Measurements from ENCODE around the gene SLC49A3.
"Not testable (repeated sequence)": the region's sequence is repeated elsewhere in the genome, so short reads cannot be mapped to it uniquely, and the experiment has no call there.

Gene SLC49A3

GRCh38 chr4:649293-649625, 39.7 kb downstream of the SLC49A3 start:
- Histone ChIP-seq H3K4me1 (ENCODE audit: control insufficient read depth, insufficient read depth, low read length, poor library complexity, severe bottlenecking) (no peaks in the 10 kb centered on the region), H3K4me3 (ENCODE audit: extremely low read depth, insufficient read depth, low read length, poor library complexity, severe bottlenecking) (no peak overlapping the region), H3K27ac (ENCODE audit: low read depth, low read length, severe bottlenecking) (no peak overlapping the region), H3K36me3 (ENCODE audit: control insufficient read depth, insufficient read depth, low read length) (no peaks in the 10 kb centered on the region), H3K9me3 (ENCODE audit: control insufficient read depth, low read length) (no peaks in the 10 kb centered on the region)
- 93% methylated on average over 7 of the region's 7 CpGs for WGBS, 2 experiments (ENCODE audit: insufficient coverage in 2 of 2)

DNA sequence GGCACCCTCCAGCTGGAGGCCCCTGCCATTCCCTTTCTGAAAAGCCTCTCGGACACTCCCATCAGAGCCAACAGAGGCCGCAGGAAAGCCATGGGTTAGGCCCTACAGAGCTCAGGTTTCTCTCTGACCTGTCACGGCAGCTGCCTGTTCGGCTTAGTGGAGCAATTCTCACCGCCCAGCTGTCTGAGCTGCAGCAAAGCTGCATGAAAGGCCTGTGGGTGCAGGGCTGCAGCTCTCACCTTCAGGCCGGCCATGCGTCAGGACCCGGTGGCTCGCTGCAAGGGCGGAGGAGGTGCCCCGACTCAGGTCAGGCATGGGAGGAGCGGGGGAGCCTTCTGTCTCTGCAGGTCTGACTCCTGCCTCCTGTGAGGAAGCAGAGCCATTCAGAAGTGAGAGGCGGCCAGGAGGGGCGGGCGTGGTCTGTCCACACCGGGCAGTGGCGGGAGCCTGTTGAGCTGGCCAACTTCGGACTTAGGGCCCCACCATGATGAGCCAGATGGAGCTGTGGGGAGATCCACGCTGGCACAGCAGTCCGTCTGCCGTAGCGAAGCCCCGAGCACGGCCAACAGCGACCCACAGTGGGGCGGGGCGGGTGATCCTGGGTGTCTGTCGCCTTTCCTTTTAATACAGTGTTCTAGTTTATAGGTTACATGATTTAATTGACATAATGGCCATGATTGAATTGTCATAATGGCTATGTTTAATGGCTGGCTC, 40.2 kb downstream of the SLC49A3 start:
- WGBS, 2 experiments (ENCODE audit: insufficient coverage in 2 of 2) = 79 to 84% methylated on average over 27 of the region's 28 CpGs
- Histone ChIP-seq H3K9me3 (ENCODE audit: control insufficient read depth, low read length) (no peaks in the 10 kb centered on the region), H3K27ac (ENCODE audit: low read depth, low read length, severe bottlenecking) (no peak overlapping the region), H3K4me3 (ENCODE audit: extremely low read depth, insufficient read depth, low read length, poor library complexity, severe bottlenecking) (no peak overlapping the region), H3K4me1 (ENCODE audit: control insufficient read depth, insufficient read depth, low read length, poor library complexity, severe bottlenecking) (no peaks in the 10 kb centered on the region), H3K36me3 (ENCODE audit: control insufficient read depth, insufficient read depth, low read length) (no peaks in the 10 kb centered on the region)

DNA sequence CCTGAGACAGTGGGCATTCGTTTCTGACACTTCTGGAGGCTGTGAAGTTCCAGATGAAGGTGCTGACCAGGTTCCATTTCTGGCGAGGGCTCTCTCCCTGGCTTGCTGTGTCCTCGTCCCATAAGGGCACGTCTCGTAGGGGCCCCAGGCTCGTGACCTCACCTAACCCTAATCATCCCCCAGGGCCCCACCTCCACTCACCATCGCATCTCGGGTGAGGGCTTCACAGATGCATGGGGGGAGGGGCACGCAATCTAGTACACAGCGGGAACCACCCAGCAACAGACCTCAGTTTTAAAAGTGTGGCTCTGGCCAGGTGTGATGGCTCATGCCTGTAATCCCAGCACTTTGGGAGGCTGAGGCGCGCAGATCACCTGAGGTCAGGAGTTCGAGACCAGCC, 41.5 kb downstream of the SLC49A3 start:
- Histone ChIP-seq H3K4me1 (ENCODE audit: control insufficient read depth, insufficient read depth, low read length, poor library complexity, severe bottlenecking) (no peaks in the 10 kb centered on the region), H3K36me3 (ENCODE audit: control insufficient read depth, insufficient read depth, low read length) (no peaks in the 10 kb centered on the region), H3K9me3 (ENCODE audit: control insufficient read depth, low read length) (no peaks in the 10 kb centered on the region), H3K27ac (ENCODE audit: low read depth, low read length, severe bottlenecking) (no peak overlapping the region), H3K4me3 (ENCODE audit: extremely low read depth, insufficient read depth, low read length, poor library complexity, severe bottlenecking) (no peak overlapping the region)
- 88 to 91% methylated on average over 10 to 11 of the region's 13 CpGs for WGBS, 2 experiments (ENCODE audit: insufficient coverage in 2 of 2)

DNA sequence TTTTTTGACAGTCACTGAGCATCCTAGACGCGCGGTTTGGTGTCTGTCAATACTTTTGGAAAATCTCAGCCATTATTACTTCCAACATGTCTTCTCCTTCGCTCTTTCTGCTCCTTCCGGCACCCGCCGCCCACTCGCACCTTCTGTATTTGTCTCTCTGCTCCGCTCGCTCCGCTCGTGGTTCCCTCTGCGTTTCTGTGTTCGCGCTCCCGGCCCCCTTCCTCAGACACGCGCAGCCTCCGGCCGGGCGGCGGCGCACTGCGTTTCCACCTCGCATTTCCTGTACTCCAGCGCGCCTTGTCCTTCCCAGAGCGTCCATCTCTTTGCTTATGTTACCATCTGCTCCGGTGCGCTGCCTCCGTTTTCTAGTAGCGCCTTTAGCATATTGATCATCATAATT, 42.5 kb downstream of the SLC49A3 start:
- 91 to 94% methylated on average over 32 of the region's 32 CpGs for WGBS, 2 experiments (ENCODE audit: insufficient coverage in 2 of 2)
- no peaks in the 10 kb centered on the region for H3K36me3 ChIP-seq (ENCODE audit: control insufficient read depth, insufficient read depth, low read length)

GRCh38 chr4:642366-642765, 46.6 kb downstream of the SLC49A3 start:
- not testable (repeated sequence) for H3K4me1 ChIP-seq (ENCODE audit: control insufficient read depth, insufficient read depth, low read length, poor library complexity, severe bottlenecking); H3K9me3 ChIP-seq (ENCODE audit: control insufficient read depth, low read length); H3K27ac ChIP-seq (ENCODE audit: low read depth, low read length, severe bottlenecking); H3K4me3 ChIP-seq (ENCODE audit: extremely low read depth, insufficient read depth, low read length, poor library complexity, severe bottlenecking); H3K36me3 ChIP-seq (ENCODE audit: control insufficient read depth, insufficient read depth, low read length)
- 91 to 94% methylated on average over 3 to 5 of the region's 6 CpGs for WGBS, 2 experiments (ENCODE audit: insufficient coverage in 2 of 2)

More for the DNA sequence above, 42.5 kb downstream of the SLC49A3 start:
- Histone ChIP-seq H3K9me3 (ENCODE audit: control insufficient read depth, low read length) (no peaks in the 10 kb centered on the region), H3K4me3 (ENCODE audit: extremely low read depth, insufficient read depth, low read length, poor library complexity, severe bottlenecking) (no peak overlapping the region), H3K4me1 (ENCODE audit: control insufficient read depth, insufficient read depth, low read length, poor library complexity, severe bottlenecking) (no peaks in the 10 kb centered on the region), H3K27ac (ENCODE audit: low read depth, low read length, severe bottlenecking) (no peak overlapping the region)

- H3K4me3 ChIP-seq (ENCODE audit: extremely low read depth, insufficient read depth, low read length, poor library complexity, severe bottlenecking) = no peak overlapping the region
- H3K27ac ChIP-seq (ENCODE audit: low read depth, low read length, severe bottlenecking) = no peak overlapping the region
- H3K36me3 ChIP-seq (ENCODE audit: control insufficient read depth, insufficient read depth, low read length) = no peaks in the 10 kb centered on the region
- WGBS, 2 experiments (ENCODE audit: insufficient coverage in 2 of 2) = 89 to 95% methylated on average over 27 of the region's 32 CpGs
- H3K4me1 ChIP-seq (ENCODE audit: control insufficient read depth, insufficient read depth, low read length, poor library complexity, severe bottlenecking) = no peaks in the 10 kb centered on the region
- peaks cover 4% of the 10 kb centered on the region for H3K9me3 ChIP-seq (ENCODE audit: control insufficient read depth, low read length)
Measured at GRCh38 chr4:637536-638280, 51.2 kb downstream of the SLC49A3 start.

DNA sequence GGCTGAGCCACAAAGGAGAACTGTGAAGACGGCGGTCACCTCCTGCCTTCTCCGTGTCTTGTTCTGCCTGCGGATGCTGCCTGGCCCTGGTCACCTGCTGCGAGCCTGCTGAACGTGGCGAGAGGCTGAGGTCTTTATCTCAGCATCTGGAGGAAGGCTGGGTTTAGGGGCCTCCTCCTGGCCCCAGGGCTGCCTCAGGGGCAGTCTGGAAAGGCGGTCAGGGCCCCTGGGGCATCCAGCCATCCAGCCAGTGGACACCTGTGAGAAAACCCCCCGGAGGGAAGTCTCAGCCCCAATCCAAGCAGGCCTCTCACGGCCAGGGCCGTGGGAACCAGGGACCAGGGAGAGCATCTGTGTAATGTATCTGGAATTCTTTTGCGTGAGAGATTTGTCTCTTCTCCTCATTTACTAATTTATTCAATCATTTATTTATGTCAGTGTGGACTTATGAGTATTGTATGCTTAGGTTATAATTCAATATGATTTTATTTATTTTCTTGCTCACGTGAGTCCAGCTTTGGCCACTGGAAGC, 52.3 kb downstream of the SLC49A3 start:
- 86 to 89% methylated on average over 10 of the region's 13 CpGs for WGBS, 2 experiments (ENCODE audit: insufficient coverage in 2 of 2)
- Histone ChIP-seq H3K4me3 (ENCODE audit: extremely low read depth, insufficient read depth, low read length, poor library complexity, severe bottlenecking) (no peak overlapping the region), H3K9me3 (ENCODE audit: control insufficient read depth, low read length) (peaks cover 10% of the 10 kb centered on the region), H3K27ac (ENCODE audit: low read depth, low read length, severe bottlenecking) (no peak overlapping the region), H3K4me1 (ENCODE audit: control insufficient read depth, insufficient read depth, low read length, poor library complexity, severe bottlenecking) (no peaks in the 10 kb centered on the region), H3K36me3 (ENCODE audit: control insufficient read depth, insufficient read depth, low read length) (no peaks in the 10 kb centered on the region)

DNA sequence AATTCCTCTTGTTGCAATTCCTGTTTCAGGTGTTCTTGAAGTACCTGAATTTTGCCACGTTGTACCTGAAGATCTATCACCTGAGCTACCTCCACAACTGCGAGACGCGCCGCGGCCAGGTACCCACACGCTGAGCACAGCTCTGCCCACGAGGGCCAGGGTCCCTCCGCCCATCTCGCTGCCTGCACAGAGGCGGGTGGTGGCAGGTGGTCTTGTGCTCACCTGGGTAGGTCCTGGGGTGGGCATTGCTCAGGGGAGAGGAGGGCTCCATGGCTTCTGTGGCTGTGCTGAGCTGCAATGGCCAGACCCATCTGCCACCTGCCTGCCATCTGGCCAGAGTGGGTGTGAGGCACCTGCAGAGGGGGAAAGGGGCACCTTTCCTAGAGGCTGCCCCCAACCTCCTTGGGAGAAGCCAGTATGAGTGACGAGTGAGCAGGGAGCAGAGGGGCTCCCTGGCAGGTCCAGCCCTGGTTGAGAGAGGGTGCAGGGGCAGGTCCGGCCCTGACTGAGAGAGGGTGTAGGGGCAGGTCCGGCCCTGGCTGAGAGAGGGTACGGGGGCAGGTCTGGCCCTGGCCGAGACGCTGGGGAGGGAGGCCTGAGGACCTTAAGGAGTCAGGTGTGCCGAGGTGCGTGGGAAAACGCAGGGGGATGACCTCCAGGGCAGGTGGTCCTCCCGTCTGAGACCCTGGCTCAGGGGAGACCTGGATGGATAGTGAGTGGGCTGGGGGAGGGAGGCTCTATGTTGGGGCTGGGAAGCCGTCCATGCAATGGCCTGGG, 52.9 kb downstream of the SLC49A3 start:
- Histone ChIP-seq H3K36me3 (ENCODE audit: control insufficient read depth, insufficient read depth, low read length) (no peaks in the 10 kb centered on the region), H3K9me3 (ENCODE audit: control insufficient read depth, low read length) (peaks cover 12% of the 10 kb centered on the region), H3K27ac (ENCODE audit: low read depth, low read length, severe bottlenecking) (no peak overlapping the region), H3K4me3 (ENCODE audit: extremely low read depth, insufficient read depth, low read length, poor library complexity, severe bottlenecking) (no peak overlapping the region), H3K4me1 (ENCODE audit: control insufficient read depth, insufficient read depth, low read length, poor library complexity, severe bottlenecking) (no peaks in the 10 kb centered on the region)
- 87 to 92% methylated on average over 22 of the region's 22 CpGs for WGBS, 2 experiments (ENCODE audit: insufficient coverage in 2 of 2)

GRCh38 chr4:635066-635835, 53.7 kb downstream of the SLC49A3 start:
- H3K4me3 ChIP-seq (ENCODE audit: extremely low read depth, insufficient read depth, low read length, poor library complexity, severe bottlenecking); H3K36me3 ChIP-seq (ENCODE audit: control insufficient read depth, insufficient read depth, low read length); H3K4me1 ChIP-seq (ENCODE audit: control insufficient read depth, insufficient read depth, low read length, poor library complexity, severe bottlenecking); H3K27ac ChIP-seq (ENCODE audit: low read depth, low read length, severe bottlenecking): not testable (repeated sequence)
- peaks cover 12% of the 10 kb centered on the region for H3K9me3 ChIP-seq (ENCODE audit: control insufficient read depth, low read length)
- whole genome bisulfite sequencing, 2 experiments (ENCODE audit: insufficient coverage in 2 of 2) = 92 to 93% methylated on average over 39 to 41 of the region's 46 CpGs

DNA sequence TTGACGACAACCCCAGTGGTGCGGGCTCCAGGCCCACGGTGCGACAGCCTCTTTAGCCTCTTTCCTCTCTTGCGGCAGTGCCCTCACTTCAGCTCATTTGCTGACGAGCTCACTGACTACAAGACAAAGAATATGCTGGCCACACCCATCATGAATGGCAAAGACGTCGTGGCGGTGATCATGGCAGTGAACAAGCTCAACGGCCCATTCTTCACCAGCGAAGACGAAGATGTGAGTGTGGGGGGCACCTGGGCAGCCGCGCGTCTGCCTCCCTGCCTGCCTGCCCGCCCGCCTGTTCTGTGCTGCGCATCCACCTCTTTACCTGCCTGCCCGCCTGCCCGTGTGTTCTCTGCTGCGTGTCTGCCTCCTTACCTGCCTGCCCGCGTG, 54.4 kb downstream of the SLC49A3 start:
- no peaks in the 10 kb centered on the region for H3K36me3 ChIP-seq (ENCODE audit: control insufficient read depth, insufficient read depth, low read length)
- H3K4me3 ChIP-seq (ENCODE audit: extremely low read depth, insufficient read depth, low read length, poor library complexity, severe bottlenecking) = no peak overlapping the region
- H3K4me1 ChIP-seq (ENCODE audit: control insufficient read depth, insufficient read depth, low read length, poor library complexity, severe bottlenecking) = no peaks in the 10 kb centered on the region
- H3K27ac ChIP-seq (ENCODE audit: low read depth, low read length, severe bottlenecking) = no peak overlapping the region
- H3K9me3 ChIP-seq (ENCODE audit: control insufficient read depth, low read length) = peaks cover 12% of the 10 kb centered on the region
- 78 to 86% methylated on average over 18 of the region's 23 CpGs for WGBS, 2 experiments (ENCODE audit: insufficient coverage in 2 of 2)

Measured in mesodermal cell (in vitro differentiated cells).